HG03045 (cell line): ENCODE results near the gene MOV10L1.
"Not testable (repeated sequence)": the region's sequence is repeated elsewhere in the genome, so short reads cannot be mapped to it uniquely, and the experiment has no call there.

Experiments used
- ATAC-seq: cut with Tn5 transposase; IDR thresholded peaks from one replicate; pipeline ENCODE4 v1.9.1; 2021; ENCODE audit warnings: mild to moderate bottlenecking, moderate library complexity; ENCODE audit not compliant: unreplicated experiment

The MOV10L1 gene

GRCh38 chr22:50131894-50132293 is 42.1 kb downstream of the MOV10L1 start:
- ATAC-seq = no peak

GRCh38 chr22:50134481-50134880 is 44.7 kb downstream of the MOV10L1 start:
- ATAC-seq = no peak

GRCh38 chr22:50136581-50137015 is 46.8 kb downstream of the MOV10L1 start:
- no peak for ATAC-seq

- ATAC-seq = not testable (repeated sequence)
Measured at GRCh38 chr22:50137277-50137676, 47.5 kb downstream of the MOV10L1 start.

GRCh38 chr22:50138041-50138440 is 48.2 kb downstream of the MOV10L1 start:
- ATAC-seq = no peak

GRCh38 chr22:50138988-50139387 is 49.2 kb downstream of the MOV10L1 start:
- ATAC-seq = no peak

GRCh38 chr22:50139843-50140415 is 50.1 kb downstream of the MOV10L1 start:
- ATAC-seq = no peak

- no peak for ATAC-seq
Measured at GRCh38 chr22:50140615-50141014, 50.8 kb downstream of the MOV10L1 start.

GRCh38 chr22:50141462-50141861 is 51.7 kb downstream of the MOV10L1 start:
- ATAC-seq = no peak

GRCh38 chr22:50141891-50142363 is 52.1 kb downstream of the MOV10L1 start:
- no peak for ATAC-seq

- no peak for ATAC-seq
Measured at GRCh38 chr22:50143096-50143495, 53.3 kb downstream of the MOV10L1 start.

- no peak for ATAC-seq
Measured at GRCh38 chr22:50144005-50144614, 54.3 kb downstream of the MOV10L1 start.

GRCh38 chr22:50145721-50146438 is 56.1 kb downstream of the MOV10L1 start:
- no peak for ATAC-seq

GRCh38 chr22:50146439-50147238 is 56.8 kb downstream of the MOV10L1 start:
- ATAC-seq = no peak

- not testable (repeated sequence) for ATAC-seq
Measured at GRCh38 chr22:50147258-50148165, 57.7 kb downstream of the MOV10L1 start.

GRCh38 chr22:50148166-50148500 is 58.3 kb downstream of the MOV10L1 start:
- no peak for ATAC-seq

GRCh38 chr22:50148991-50149721 is 59.4 kb downstream of the MOV10L1 start:
- ATAC-seq = no peak

GRCh38 chr22:50150161-50151129 is 60.6 kb downstream of the MOV10L1 start:
- ATAC-seq = no peak
